ENCODE data around the gene NTRK1.
"Not testable (repeated sequence)": the region's sequence is repeated elsewhere in the genome, so short reads cannot be mapped to it uniquely, and the experiment has no call there.

Gene NTRK1

DNA sequence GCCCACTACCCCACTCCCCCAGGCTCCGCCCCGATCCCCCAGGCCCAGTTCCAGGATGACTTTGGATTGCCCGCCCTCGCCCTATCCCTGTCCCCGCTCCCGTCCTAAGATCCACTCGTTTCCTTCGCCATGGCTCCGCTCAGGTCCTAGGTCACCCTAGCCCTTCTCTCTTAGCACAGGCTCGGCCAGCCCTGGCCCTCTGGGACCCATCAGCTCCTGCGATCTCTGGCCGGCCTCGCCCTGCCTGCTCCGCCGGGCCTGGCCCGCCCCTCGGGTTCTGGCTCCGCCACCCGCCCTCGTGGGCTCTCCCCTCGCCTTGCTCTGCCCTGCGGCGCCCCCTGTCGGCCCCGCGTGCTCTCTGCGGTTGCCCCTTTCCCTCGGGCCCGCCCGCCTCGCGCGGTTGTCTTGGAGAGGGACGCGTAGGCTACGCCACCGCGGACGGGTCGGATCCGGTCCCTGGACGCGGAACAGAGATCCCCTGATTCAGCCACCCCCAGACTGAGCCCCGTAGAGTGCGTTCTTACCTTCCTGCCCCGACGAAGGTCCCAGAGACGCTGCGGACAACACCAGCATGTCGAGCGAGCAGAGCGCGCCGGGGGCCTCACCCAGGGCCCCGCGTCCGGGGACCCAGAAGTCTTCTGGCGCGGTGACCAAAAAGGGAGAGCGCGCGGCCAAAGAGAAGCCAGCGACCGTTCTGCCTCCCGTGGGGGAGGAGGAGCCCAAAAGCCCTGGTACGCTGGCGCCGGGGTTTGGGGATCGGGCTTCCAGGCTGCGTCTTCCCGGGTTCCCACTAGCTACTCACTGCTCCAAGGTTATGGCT is 59.8 kb downstream of the NTRK1 start, which contains the start of gene LRRC71:
Gene LRRC71, plus strand, starts transcription at position 400 of the 820 bp plus-strand sequence. Its CDS starts 172 bp downstream, at position 572.
- peak; percentile 64 to 82 for DNase-seq

DNA sequence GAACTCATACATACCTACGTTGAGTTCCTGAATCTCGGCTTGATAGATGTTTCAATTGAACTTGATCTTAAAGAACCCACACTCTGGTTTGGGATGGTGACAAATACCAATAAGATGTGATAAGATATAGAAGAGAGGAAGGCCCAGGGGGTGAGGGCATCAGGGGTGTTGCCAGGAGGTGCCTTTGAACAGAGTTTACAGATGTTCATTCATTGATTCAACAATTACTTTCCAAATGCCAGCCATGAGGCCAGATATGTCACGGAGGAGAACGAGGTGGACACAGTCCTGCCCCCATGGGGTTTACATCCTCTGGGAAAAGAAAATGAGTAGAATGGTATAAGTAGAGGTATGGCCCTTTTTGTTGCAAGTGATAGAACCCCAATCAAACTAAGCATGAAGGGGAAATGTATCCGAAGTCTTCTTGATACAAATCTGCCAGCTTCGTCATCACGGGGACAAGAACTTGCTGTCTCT is 60.4 kb downstream of the NTRK1 start:
- DNase-seq = no peak

DNA sequence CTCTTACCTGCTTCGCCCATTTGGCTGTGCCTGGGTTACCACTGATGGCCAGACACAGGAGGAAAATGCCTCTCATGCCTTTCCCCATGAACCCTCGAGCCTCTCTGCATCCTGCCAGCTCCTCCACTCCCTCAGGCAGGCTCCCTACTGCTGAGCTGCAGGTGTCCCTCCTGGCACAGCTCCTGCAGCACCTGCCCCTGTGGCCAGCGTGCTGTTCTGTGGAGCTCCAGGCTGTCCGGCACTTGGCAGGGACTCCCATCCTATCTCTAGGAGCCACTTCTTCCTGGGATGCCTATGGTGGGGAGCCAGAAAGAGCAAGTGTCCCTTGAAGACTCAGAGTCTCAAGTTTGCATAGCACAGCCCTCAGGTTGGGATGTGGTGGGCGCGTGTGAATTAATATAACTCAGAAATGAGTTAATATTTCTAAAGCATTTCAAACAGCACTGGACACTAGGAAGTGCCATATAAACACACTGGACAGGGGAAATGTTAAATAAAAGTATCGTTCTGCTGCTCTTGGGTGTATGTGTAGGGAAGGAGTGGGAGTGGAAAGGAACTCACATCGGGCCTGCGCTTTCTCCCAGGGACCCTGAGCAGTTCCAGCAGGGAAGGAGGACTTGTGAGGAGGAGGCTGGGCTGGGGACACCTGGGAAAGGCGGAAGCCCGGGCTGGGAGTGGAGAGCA is 62.5 kb downstream of the NTRK1 start:
- peak; percentile 65 to 87 for DNase-seq

GRCh38 chr1:156923670-156924477 is 63.2 kb downstream of the NTRK1 start:
- no peak for DNase-seq

GRCh38 chr1:156924478-156925153 is 64.0 kb downstream of the NTRK1 start:
- DNase-seq = no peak

DNA sequence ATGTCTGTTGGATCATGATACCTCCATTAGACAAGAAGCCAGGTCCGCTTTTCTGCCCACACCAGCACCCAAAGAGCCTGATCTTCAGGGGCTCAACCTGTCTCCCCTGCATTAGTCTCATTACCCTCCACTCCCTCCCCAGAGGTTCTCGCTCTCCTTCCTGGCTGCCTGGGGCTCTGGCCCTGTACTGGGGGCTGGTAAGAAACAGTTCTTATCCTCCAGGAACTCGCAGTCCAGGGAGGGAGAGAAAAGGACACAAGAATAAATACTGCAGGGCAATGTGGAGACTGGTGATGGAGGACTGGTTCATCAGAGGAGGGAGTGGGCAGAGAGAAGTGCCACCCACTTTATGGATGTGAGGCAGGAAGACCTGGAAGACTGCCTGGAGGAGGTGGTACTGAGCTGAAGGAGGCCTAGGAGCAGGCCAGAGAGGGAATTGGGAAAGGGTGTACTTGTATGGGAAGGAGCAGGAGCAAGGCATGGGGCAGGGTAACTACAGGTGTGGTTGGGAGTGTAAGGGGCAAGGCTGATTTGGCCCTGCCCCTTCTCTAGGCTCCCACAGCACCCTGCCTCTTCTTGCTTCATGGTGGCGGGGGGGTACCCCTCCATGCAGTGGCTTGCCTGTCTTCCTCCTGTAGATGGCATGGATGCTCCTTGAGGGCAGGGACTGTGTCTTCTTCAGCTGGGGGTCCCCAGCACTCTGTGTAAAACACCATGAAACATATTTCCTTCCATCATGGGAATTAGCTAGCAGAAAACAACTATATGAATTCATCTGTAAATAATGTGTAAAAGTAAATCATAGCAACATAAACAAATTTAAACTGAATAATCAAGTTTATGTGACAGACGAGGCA is 64.7 kb downstream of the NTRK1 start:
- no peak for DNase-seq

DNA sequence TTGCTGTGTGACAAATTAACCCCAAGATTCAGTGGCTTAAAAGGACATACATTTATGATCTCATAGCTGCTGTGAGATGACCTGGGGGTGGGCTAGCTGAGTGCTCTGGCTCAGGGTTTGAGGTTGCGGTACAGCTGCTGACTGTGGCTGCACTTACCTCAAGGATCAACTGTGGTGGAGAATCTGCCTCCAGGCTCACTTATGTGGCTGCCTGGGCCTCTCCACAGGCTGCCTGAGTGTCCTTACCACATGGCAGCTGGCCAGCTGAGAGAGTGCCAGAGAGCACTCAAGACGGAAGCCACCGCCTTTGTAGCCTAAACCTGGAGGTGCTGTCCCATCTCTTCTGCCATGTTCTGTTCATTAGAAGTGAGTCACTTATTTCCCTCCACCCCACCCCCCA is 65.5 kb downstream of the NTRK1 start:
- DNase-seq = peak in 1 of 2 experiments; percentile 27

GRCh38 chr1:156926695-156927094 is 66.0 kb downstream of the NTRK1 start:
- not testable (repeated sequence) for DNase-seq

- peak; percentile 77 to 78 for DNase-seq
Observed at GRCh38 chr1:156927215-156928042, 66.8 kb downstream of the NTRK1 start.

- no peak for DNase-seq
Observed at GRCh38 chr1:156928043-156928602, 67.5 kb downstream of the NTRK1 start.

DNA sequence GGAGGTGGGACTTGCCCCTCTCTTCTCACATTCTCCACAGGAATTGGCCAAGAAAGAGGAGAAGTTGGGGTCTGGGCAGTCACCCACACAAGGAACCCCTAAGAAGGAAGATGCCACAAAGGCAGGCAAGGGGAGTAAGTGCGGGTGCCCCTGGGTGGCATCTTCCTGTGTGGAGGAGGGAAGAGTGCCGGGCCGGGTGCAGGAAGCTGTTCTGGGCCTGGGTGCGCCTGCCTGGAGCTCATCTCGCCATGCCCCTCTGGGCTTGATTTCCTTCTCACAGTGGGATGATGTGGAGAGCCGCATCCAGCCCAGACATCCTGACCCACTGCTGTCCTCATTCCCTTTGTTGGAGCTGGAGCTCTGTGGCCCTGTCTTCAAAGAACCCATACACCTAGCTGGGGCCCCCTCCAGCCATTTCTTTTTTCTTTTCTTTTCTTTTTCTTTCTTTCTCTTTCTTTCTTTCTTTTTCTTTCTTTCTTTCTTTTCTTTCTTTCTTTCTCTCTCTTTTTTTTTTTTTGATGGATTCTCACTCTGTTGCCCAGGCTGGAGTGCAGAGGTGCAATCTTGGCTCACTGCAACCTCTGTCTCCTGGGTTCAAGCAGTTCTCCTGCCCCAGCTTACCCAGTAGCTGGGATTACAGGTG is 69.1 kb downstream of the NTRK1 start:
- no peak for DNase-seq

DNA sequence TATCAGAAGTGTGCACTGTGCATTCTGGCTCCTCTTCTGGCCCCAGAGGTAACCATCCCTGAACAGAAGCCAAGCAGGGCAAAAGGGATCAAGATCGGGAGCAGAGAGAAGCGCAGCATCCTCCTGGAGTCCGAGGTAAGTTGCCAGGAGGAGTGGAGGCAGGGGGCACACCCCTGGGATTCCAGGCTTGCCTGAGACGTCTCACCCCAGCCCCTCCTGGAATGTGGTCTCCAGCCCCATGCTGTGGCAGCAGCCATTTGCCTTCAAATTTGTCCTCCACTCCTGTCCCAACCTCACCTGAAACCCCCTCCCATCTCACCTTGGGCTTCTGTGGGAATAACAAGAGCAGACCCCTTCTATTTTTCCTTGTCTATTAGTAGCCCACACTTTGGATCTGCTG is 69.8 kb downstream of the NTRK1 start:
- DNase-seq = no peak

Measured in NCI-H2081 (cell line).